PC-9 (cell line): ENCODE results near the gene ANKZF1.

ENCODE experiments used
- EZH2 ChIP-seq: fragments of 200-600 bp; sonication (generic); IDR thresholded peaks from 2 replicates; pipeline ENCODE4 v1.8.0; 2017; ENCODE audit warnings: antibody characterized with exemption, low read depth
- TF ChIP-seq, protein P1 (sequence below): fragments of 200-600 bp; sonication (generic); conservative IDR thresholded peaks from 2 replicates; pipeline ENCODE4 v1.6.1; 2017; ENCODE audit warnings: mixed run types, antibody characterized with exemption, mild to moderate bottlenecking, moderate library complexity

- TF ChIP-seq, protein P1, sequence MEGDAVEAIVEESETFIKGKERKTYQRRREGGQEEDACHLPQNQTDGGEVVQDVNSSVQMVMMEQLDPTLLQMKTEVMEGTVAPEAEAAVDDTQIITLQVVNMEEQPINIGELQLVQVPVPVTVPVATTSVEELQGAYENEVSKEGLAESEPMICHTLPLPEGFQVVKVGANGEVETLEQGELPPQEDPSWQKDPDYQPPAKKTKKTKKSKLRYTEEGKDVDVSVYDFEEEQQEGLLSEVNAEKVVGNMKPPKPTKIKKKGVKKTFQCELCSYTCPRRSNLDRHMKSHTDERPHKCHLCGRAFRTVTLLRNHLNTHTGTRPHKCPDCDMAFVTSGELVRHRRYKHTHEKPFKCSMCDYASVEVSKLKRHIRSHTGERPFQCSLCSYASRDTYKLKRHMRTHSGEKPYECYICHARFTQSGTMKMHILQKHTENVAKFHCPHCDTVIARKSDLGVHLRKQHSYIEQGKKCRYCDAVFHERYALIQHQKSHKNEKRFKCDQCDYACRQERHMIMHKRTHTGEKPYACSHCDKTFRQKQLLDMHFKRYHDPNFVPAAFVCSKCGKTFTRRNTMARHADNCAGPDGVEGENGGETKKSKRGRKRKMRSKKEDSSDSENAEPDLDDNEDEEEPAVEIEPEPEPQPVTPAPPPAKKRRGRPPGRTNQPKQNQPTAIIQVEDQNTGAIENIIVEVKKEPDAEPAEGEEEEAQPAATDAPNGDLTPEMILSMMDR, result no peak
- TF ChIP-seq EZH2, result no peak
Measured at GRCh38 chr2:219218732-219219701, 10.6 kb upstream of the ANKZF1 start, which contains the start of gene ABCB6.
